Pulmonary artery endothelial cell (primary cell): Measurements from ENCODE around the gene GAREM1. TPM values are rescaled to one million over a fixed set of nuclear protein-coding genes. Genes with fewer than 3 reads are reported as not detected.
"Not testable (repeated sequence)": the region's sequence is repeated elsewhere in the genome, so short reads cannot be mapped to it uniquely, and the experiment has no call there.

ENCODE experiments used
- DNase-seq: peaks from one replicate; pipeline ENCODE4 v3.0.0-alpha.2; 2011; ENCODE audit warnings: low read depth, low spot score
- total RNA-seq: library from RNA; depleted of rRNA; stranded (reverse); fragments of >200 nt; gene quantifications from 2 replicates; pipeline ENCODE4 v1.2.3, GENCODE V29; 2014

Gene GAREM1
- total RNA-seq, 1 donor from 2014 or later, result 0.40 TPM

DNA sequence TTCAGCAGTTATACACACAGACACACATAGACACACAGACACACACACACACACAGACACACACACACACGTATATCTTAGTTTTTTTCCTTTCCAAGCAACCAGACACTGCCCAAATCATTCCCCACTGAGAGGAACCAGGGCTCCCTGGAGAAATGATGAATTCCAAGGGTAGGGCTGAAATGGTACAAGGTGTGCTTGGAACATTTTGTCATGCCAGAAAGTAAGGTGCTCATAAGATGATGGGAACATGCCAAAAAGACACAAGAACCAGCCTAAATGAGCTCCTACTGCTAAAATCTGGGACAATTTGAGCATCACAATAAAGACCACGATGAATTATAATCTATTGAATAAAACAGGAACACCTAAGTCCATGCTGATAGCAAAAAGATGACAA, 177.6 kb downstream of the GAREM1 start:
- no peak for DNase-seq

DNA sequence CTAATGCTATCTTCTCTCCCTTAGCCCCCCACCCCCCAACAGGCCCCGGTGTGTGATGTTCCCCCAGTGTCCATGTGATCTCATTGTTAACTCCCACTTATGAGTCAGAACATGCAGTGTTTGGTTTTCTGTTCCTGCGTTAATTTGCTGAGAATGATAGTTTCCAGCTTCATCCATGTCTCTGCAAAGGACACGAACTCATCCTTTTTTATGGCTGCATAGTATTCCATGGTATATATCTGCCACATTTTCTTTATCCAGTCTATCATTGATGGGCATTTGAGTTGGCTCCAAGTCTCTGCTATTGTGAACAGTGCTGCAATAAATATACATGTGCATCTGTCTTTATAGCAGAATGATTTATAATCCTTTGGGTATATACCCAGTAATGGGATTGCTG, 179.1 kb downstream of the GAREM1 start:
- not testable (repeated sequence) for DNase-seq

DNA sequence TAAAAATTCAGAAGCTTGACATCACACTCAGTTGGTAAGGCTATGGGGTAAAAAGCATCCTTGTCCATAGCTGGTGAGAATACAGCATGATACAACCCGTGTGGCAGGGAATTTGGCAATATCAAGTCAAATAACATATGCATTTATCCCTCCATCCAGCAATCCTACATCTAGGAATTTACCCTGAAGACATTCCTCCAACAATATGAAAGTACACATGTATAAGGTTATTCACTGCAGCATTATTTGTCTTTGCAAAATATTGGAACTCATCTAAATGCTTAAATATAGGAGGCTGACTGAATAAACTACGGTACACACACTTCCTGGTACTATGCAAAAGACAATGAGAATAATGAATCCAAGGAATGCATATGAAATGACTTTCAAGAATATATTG, 179.9 kb downstream of the GAREM1 start:
- no peak for DNase-seq

DNA sequence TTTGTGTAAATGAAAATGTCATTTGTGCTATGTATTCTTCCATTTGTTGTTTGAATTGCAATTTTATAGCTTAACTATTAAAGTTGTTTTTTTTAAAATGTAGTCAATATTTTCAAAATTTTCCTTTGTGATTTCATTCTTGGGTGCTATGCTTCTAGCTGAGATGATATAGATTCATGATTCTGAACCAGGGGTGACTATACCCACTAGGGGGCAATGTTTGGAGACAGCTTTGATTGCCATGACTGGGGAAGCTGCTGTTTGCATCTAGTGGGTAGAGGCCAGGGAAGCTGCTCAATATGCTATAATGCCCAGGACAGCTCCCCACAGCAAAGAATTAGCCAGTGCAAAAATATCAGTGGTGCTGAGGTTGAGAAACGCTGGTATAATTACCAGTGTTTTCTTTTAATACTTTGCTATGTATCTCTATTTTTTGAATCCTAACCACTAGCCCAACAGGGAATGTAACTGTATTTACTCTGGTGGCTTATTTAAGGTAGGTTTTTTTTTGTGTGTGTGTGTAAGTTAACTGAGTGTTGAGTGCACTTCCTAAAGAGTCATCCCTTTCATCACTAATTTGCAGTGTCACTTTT, 181.1 kb downstream of the GAREM1 start:
- peak; percentile 20 for DNase-seq

DNA sequence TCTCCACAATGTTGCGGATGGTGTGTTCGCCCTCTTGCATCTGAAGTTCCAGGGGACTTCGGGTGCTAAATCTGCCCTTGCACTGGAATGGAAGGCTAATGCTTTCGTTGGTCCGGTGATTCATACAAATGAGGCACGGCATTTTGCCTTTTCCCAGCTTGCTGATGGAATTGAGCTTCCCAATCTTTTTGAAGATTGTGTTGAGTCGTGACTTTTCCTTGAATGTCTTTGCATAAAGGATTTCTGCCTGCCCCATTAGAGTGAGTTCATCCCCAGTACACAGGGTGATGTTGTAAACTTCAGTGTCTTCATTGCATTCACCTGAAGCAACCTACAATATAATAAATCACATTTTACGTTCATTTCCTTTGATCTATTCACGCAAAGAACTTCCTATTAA, 182.8 kb downstream of the GAREM1 start:
- DNase-seq, result no peak

DNA sequence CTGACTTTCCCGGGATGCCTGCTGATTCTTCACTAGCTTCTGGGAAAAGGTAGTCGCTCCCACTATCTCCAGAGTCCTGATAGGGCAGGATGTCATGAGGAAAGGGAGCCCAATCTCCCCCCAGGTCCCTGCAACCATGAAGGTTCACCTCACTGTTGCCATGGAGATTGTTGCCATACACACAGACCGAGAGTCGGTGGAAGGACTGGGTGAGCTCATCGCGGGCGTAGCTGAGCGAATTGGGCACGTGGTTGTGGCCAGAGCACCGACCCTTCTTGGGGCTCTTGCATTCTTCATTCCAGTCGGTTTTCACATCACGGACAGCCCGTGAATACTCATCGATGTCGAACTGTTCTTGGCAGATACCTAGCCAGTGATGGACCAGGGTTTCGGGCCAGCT, 183.4 kb downstream of the GAREM1 start:
- DNase-seq, result no peak

DNA sequence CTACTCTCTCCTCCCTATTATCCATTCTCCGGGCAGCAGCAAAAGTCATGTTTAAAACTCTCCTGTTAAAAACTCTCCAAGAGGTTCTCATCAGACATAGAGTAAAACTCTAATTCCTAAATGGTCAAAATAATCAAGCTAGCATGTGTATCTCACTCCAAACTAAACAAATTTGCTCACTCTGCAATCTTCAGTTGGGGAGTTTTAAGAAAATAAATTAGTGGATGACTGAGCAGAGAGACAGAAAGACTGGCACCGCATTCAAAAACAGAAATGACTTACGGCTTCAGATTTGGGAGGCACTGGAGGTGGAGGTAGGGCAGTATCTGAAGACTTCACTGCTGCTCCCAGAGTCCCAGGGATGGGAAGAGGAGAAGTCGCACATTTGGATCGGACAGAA, 183.9 kb downstream of the GAREM1 start:
- no peak for DNase-seq

DNA sequence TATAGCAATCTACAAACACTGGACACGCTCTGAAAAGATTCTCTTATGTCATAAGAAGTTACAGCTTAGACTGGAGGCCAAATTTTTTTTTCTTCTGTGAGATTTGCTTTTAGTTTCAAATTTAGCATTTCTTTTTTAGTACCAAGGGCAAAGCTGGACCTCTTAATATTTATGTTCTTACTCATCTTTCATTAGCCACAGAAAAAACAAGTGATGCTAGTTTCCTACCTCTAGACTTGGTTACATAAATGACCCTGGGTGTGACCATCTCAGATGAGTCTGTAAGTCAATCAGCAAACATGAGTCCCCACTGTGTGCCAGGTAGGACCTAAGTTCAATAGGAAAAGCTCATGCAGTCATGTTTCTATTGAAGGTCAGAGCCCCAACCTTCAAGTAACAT, 186.4 kb downstream of the GAREM1 start:
- no peak for DNase-seq

DNA sequence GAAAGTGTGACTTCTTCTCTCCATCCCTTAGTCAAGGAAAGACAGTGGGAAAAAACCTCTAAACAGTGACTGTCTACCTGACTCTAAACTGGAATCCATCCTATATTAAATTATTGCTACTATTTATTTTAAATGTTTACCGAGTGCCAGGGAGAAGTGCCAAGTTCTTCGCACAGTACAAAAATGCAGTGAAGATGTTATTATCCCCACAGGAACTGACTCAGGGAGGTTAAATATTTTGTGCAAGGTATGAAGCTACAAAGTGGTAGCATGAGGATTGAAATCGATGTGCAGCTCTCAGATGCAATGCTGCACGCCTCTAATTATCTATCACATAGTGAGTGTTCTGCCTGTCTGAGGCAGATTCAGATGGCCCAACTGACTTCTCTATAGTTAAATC, 189.8 kb downstream of the GAREM1 start:
- no peak for DNase-seq

DNA sequence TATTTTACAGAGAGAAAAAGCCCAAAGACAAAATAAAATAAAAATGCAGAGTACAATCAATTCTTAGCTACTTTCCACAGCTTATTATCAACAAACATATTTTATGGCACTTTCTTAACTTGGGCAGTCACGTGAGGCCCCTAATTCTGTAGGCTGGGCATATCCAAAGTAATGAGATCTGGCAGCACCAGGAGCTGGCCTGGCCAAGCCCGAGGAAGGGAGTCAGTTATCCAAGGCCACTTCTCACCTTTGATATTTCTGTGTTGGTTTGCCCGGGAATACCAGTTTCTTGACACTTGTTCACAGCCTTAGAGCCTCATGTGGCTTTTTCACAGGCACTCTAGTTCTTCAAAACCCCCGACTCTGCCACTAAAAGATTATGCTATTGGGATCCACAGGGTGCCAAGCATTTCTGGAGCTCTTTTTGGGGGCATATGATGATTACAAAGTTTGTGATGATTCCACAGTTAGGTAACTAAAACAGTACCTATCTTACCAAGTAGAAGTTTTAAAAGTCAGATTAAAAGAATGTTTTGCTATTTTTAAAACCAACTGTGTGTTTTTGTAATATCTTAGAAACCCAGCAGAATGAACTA, 190.4 kb downstream of the GAREM1 start:
- no peak for DNase-seq

DNA sequence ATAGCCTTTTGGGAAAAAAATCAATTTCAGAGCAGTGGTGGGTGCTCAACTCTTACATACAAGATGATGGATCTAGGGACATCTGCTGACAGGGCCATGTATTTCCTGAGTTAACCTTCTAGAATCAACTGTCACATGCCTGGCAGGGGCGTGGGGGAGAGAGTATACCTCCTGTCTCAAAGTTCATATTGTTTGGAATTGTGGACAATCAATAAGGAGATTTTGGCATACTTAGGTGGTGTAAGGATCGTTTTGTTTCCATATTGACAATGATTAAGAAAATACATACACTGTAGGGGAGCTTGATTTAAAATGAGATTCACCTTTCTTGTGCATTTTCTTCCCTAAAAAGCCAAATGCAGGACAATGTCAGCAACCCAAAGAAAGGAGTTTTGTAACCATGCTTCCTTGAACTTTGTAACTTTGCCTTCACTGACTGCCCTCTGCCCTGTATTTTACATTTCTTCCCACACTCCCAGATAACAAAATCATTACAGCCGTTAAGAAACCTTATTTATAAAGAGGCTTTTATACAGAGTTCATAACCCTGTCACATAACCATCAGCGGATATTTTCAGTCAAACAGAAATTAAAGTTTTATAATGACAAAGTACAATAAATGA, 192.4 kb downstream of the GAREM1 start:
- DNase-seq, result no peak

DNA sequence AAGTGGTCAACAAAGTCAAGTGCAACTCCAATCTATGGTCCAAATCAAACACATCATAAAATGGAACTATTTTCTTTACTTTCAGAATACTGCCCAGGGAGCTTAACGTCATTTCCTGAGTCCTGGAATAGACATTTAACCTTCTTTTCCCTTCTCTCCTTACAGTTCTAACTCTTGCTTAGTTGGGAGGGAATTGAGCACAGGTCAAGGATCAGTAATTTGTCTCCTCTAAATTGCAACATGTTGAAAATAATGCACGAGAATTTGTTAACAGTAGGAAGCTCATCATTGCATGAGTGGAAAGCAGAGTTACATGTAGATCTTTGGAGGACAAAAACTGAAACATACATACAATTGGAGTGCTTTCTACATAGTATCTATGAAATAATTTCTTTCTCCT, 193.1 kb downstream of the GAREM1 start:
- DNase-seq, result no peak

DNA sequence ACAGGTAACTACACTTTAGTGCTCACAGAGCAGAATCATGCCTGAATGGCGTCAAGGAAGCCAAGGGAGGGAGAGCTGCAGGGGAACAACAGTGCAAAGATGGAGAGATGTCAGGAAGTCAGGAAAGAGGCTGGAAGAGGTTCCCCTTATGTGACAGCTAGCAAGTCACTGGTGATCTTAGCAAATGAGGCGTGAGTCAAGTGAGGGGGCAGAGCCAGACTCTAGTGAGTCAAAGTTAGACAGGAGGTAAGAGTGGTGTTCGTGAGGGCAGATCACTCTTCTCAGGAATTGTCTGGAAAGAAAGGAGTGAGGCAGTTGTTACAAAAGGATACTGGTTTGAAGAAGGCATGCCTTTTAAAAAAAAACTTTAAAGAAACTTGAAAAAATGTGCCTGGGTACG, 193.8 kb downstream of the GAREM1 start:
- no peak for DNase-seq

DNA sequence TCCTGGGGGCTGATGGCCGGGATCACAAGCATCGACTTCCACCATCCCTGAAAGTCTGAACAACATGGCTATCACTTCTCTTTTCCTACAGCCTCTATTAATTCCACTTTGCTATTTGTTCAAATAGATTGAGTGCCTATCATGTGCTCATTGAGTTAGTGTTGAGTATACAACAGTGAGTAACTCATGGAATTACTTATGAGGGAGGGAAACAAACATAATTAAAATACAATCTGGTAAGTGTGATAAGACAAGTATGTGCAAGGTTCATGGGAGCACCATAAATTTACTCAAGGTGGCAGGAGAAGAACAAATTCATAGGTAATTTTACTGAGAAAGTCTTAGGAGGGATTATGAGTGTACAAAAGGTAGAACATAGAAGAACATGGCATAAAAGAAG, 194.4 kb downstream of the GAREM1 start:
- DNase-seq, result no peak

DNA sequence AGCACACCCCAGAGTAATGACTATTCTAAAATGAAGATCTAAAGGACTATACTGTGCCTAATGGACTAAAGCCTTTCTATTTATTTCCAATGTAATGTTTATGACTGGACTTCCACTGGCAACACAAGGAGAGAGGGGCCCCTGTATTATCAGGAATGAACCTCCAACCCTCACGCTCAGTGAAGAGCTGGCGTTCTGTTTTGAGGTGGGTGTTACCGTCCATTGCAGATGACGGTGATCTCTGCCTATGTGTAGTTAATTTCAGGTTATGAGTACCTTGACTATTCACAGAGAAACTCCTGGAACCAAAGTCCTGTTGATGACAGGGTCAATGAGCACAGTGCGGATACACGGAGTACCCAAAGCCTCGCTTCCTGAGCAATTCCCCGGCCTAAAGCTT, 195.5 kb downstream of the GAREM1 start:
- no peak for DNase-seq

DNA sequence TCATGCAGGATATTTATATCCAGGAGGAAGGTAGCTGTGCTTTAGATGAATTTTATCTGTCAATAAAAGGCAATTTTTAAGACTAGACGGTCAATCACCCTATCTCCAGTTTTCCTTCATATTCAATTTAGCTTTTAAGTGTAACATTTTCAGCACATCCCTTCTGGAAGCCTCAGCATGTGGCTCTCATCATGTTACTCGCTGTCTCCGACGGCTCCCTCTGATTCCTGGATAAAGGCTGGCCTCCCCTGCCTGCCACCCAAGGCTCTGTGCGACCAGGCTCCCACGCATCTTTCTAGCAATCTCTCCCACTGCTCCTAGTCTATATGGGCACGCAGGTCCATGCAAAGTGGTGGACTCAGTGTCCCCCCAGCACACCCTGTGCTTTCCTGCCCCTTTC, 196.4 kb downstream of the GAREM1 start:
- no peak for DNase-seq

DNA sequence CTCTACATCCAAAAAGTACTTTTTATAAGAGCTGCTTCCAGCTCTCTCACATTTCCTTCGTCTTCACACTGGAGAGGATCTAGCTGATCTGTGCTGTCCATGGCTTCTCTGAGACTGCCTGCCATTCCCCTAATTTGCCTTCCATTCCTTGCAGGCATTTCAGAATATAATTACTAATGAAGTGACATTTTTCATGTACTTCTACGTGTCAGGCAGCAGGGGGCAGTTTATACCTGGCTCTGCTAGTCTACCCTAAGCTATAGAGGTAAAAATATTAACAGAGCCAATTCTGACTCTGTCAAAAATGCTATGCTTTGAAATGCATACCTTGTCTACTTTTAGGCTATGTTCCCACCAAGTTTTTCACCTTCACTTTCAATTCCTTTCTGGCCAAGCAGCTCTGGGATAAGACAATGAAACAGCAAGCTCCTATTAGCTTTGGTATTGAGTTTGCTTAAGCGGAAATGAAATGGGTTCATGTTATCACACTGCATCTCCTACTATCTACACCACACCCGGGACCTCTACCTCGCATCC, 198.9 kb downstream of the GAREM1 start:
- peak; percentile 10 for DNase-seq

DNA sequence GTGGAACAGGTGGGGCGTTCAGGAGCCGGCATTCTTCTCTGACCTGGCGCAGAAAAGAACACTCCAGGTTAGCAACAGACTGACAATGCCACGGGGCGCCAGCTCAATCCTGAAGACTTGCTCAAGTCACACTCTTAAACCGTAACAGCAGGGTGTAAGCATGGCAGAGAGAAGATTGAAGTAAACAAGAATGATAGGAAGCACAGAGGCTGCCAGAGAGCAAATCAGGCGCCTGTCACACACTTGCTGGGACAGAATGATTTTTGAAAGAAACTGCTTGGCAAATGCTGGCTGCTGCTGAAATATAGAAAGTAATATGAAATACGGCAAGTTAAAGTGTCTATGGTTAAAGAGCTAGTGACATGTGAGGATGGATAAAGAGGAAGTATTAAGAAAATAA, 200.3 kb downstream of the GAREM1 start:
- DNase-seq, result no peak

DNA sequence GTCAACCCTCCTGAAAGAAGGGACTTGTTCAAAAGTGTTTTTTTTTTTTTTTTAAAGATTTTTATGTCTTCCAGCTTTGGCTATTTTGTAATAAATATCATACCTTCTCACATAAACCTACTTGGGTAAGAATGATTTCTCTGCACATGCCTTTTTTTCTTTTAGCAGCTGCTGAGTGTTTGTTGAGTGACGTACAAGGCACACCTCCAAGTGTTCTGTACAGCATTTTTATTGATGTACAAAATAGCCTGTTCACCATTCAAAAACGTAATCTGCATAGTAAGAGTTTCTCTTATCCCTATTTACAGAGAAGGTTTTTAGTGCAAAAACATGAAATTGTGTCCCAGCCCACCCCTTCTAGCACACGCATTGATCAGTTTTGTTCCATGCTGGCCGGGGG, 203.2 kb downstream of the GAREM1 start:
- no peak for DNase-seq

DNA sequence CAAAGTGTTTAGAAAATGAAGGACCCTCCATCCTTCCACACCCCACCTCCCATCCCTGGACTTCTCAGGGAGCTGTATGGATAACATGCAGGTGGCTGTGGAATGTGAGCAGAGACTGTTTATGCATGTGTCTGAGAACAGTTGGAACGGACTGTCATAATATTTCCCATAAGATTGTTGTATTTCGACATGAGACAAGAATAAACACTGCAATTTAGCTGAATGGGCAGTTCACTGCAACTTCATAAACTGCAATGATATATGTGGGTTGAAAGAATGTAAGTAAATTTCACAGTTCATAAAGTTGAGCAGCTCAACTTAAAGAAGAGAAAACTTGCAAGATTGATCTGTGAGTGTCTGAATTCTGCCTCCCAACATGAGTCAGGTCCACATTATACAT, 206.3 kb downstream of the GAREM1 start:
- DNase-seq, result no peak

DNA sequence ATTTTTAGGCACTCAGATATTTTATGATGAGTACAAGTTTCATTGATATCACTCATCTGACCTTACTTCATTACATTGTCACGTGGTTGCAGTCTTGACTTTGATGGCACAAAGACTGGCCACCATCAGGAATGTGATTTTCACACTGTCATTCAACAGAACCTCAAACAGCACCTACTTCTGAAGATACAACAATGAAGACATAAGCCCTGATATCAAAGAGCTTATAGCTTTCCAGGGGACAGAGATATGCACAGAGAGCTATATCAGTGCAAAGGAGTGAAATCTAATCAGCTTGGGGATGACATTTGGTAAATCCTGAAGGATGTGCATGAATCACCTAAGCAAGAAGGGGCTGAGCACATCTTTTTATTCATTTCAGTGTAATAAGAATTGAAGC, 208.6 kb downstream of the GAREM1 start:
- no peak for DNase-seq

DNA sequence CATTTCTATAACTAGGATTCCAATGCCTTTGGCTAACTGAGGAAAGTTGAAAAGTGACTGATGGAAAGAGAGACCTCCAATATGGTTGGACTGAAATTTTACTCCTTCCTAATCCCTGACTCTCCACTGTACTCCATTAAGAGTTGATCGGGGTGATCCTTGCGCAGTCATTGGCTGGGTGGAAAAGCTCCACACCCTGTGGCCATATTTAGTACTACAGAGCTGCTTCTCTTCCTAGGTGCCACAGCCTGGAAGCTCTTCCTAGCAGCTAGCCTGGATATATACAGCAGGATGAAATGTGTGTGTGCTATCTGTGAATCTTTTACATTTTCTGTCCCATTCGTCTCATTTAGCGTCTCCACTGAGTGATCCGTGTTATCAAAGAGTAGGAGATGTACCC, 209.7 kb downstream of the GAREM1 start:
- DNase-seq, result no peak

DNA sequence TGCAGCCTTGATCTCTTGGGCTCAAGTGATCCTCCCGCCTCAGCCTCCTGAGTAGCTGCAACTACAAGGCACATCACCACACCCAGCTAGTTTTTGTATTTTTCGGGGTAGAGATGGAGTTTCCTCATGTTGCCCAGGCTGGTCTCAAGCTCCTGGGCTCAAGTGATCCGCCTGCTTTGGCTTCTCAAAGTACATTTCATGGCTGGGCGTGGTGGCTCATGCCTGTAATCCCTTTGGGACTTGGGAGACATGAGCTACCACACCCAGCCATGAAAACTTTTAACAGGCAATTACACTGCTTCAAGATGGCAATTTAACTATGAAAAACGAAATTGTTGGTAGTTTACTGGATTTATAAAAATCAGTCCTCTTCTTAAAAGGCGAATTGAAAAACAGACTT, 211.1 kb downstream of the GAREM1 start:
- DNase-seq, result no peak
